Body of pancreas (tissue), 4 donors: ENCODE data around the gene FBXL20. TPM values are rescaled to one million over a fixed set of nuclear protein-coding genes. Genes with fewer than 3 reads are reported as not detected.

Experiments used
- ATAC-seq: fragments of 150-250 bp; one replicate; pipeline ENCODE4 v1.9.1; 2016
- DNase-seq, 4 donors: peaks; one replicate each; pipeline ENCODE4 v3.0.0-alpha.2; 2019
- H3K27ac ChIP-seq, 4 donors: fragments of 200-600 bp; sonication (generic); 1 replicate in 3 of 4; 2 replicates in 1 of 4; pipeline versions ENCODE4 v1.5.1 to v1.6.1; 2016 to 2019; ENCODE audit warnings: mild to moderate bottlenecking in 1 of 4, mixed read lengths in 1 of 4, moderate library complexity in 1 of 4
- H3K27me3 ChIP-seq, 2 donors: fragments of 200-600 bp; sonication (generic); one replicate each; pipeline ENCODE4 v1.6.0; 2016; ENCODE audit warnings: mild to moderate bottlenecking in 1 of 2
- H3K36me3 ChIP-seq, 2 donors: fragments of 200-600 bp; sonication (generic); replicated peaks in 1 of 2; 2 replicates each; pipeline ENCODE4 v1.5.1; 2016; ENCODE audit warnings: low read depth in 2 of 2; ENCODE audit not compliant: insufficient read depth in 1 of 2
- H3K4me1 ChIP-seq: fragments of 200-600 bp; sonication (generic); one replicate; pipeline ENCODE4 v1.6.0; 2016
- H3K4me3 ChIP-seq, 2 donors: fragments of 200-600 bp; sonication (generic); 1 replicate in 1 of 2; 2 replicates in 1 of 2; pipeline ENCODE4 v1.5.1; 2016 to 2019
- H3K9me3 ChIP-seq, 3 donors: fragments of 200-600 bp; sonication (generic); 1 replicate in 2 of 3; 2 replicates in 1 of 3; pipeline ENCODE4 v1.5.1; 2016
- CTCF ChIP-seq, 7 experiments: fragments of 450-650 bp in 4 of 7; fragments of 200-600 bp in 3 of 7; sonication (generic) in 3 of 7; IDR thresholded peaks; one replicate each; pipeline ENCODE4 v1.5.1; 2016 to 2019; ENCODE audit warnings: antibody characterized with exemption in 7 of 7
- POLR2A ChIP-seq, 3 donors: fragments of 450-650 bp; IDR thresholded peaks; one replicate each; pipeline ENCODE4 v1.6.1; 2016; ENCODE audit warnings: antibody characterized with exemption in 3 of 3, mild to moderate bottlenecking in 2 of 3
- WGBS, 2 donors: methylation state at CpG; one replicate each; pipeline ENCODE4 v1.1.5; 2017; 5-methylcytosine and 5-hydroxymethylcytosine counted together
- intact Hi-C: fragments of 100-400 bp; cut with DNase I; formaldehyde crosslinking; loops from one replicate; pipeline ENCODE4 v1.15.1; 2023
- total RNA-seq, 2 donors: library from RNA; depleted of rRNA; stranded (reverse); fragments of >200 nt; gene quantifications; one replicate each; pipeline ENCODE4 v1.1.0, GENCODE V29; 2016

The FBXL20 gene
- total RNA-seq, 2 donors from 2014 or later = 6.7 to 11.9 TPM

- Histone ChIP-seq H3K27me3 (no peaks in the 10 kb centered on the region), H3K36me3 (peaks cover 0 to 19% of the 10 kb centered on the region in 2 donors), H3K27ac (no peak overlapping the region), H3K4me1 (no peaks in the 10 kb centered on the region), H3K9me3 (no peaks in the 10 kb centered on the region), H3K4me3 (no peak overlapping the region)
- no peak for DNase-seq
- WGBS, 2 donors = 78 to 81% methylated on average over 2 of the region's 2 CpGs
- ATAC-seq = no peak
- TF ChIP-seq POLR2A (IDR thresholded peaks at IDR 0.05) = no peak
- TF ChIP-seq CTCF (IDR thresholded peaks at IDR 0.05) = no peak
- intact Hi-C loops = no loop called here
Measured at GRCh38 chr17:39408360-39408759, 6.9 kb upstream of the FBXL20 start.

GRCh38 chr17:39406951-39407350, 5.5 kb upstream of the FBXL20 start:
- intact Hi-C loops = no loop called here
- WGBS, 2 donors = 72 to 76% methylated on average over 1 of the region's 1 CpG
- Histone ChIP-seq H3K4me3 (no peak overlapping the region), H3K4me1 (no peaks in the 10 kb centered on the region), H3K36me3 (peaks cover 0 to 13% of the 10 kb centered on the region in 2 donors), H3K9me3 (no peaks in the 10 kb centered on the region), H3K27ac (no peak overlapping the region), H3K27me3 (no peaks in the 10 kb centered on the region)
- TF ChIP-seq CTCF (IDR thresholded peaks at IDR 0.05) (no peak), POLR2A (IDR thresholded peaks at IDR 0.05) (no peak)
- DNase-seq (no peak), ATAC-seq (no peak)

- Histone ChIP-seq H3K36me3 (peaks cover 0 to 13% of the 10 kb centered on the region in 2 donors), H3K27ac (no peak overlapping the region), H3K27me3 (no peaks in the 10 kb centered on the region), H3K4me1 (peaks cover 4% of the 10 kb centered on the region), H3K4me3 (no peak overlapping the region), H3K9me3 (no peaks in the 10 kb centered on the region)
- 42 to 47% methylated on average over 1 of the region's 1 CpG for WGBS, 2 donors
- intact Hi-C loops = no loop called here
- ATAC-seq = no peak
- DNase-seq = no peak
- TF ChIP-seq POLR2A (IDR thresholded peaks at IDR 0.05) (no peak), CTCF (IDR thresholded peaks at IDR 0.05) (no peak)
Measured at GRCh38 chr17:39405436-39405835, 4.0 kb upstream of the FBXL20 start.

- Histone ChIP-seq H3K27me3 (no peaks in the 10 kb centered on the region), H3K4me1 (peaks cover 11% of the 10 kb centered on the region), H3K9me3 (no peaks in the 10 kb centered on the region), H3K27ac (no peak overlapping the region), H3K4me3 (no peak overlapping the region), H3K36me3 (peaks cover 0 to 9% of the 10 kb centered on the region in 2 donors)
- DNase-seq = no peak
- no peak for ATAC-seq
- WGBS, 2 donors = 65 to 78% methylated on average over 6 of the region's 6 CpGs
- intact Hi-C loops = no loop called here
- TF ChIP-seq POLR2A (IDR thresholded peaks at IDR 0.05) (no peak), CTCF (IDR thresholded peaks at IDR 0.05) (no peak)
Measured at GRCh38 chr17:39404542-39405378, 3.3 kb upstream of the FBXL20 start.
